Right cardiac atrium (tissue), 5 donors: ENCODE results near the gene CADM2. TPM values are rescaled to one million over a fixed set of nuclear protein-coding genes. Genes with fewer than 3 reads are reported as not detected.
A peak's percentile ranks its signal among the peaks of the same experiment; 100 is the strongest.

Experiments
- ATAC-seq, 2 donors: fragments of 200-7000 bp; cut with Tn5 transposase; one replicate each; pipeline versions ENCODE4 v1.8.0 to v1.9.1; 2020; ENCODE audit warnings: moderate library complexity in 2 of 2, mild to moderate bottlenecking in 1 of 2
- DNase-seq, 3 donors: peaks; one replicate each; pipeline ENCODE4 v3.0.0-alpha.2; 2020
- H3K27ac ChIP-seq: one replicate; pipeline ENCODE4 v1.5.1; 2013; ENCODE audit warnings: mild to moderate bottlenecking, low read length, control low read depth, moderate library complexity
- H3K27me3 ChIP-seq: one replicate; pipeline ENCODE4 v1.6.1; 2013; ENCODE audit not compliant: control insufficient read depth, insufficient read depth
- H3K4me1 ChIP-seq: one replicate; pipeline ENCODE4 v1.6.1; 2013; ENCODE audit warnings: low read length; ENCODE audit not compliant: control insufficient read depth, insufficient read depth
- H3K4me3 ChIP-seq: one replicate; pipeline ENCODE4 v1.5.1; 2013; ENCODE audit warnings: low read length, control low read depth
- H3K9me3 ChIP-seq: one replicate; pipeline ENCODE4 v1.6.1; 2013; ENCODE audit warnings: low read length; ENCODE audit not compliant: control insufficient read depth
- WGBS: extraction: QIAGEN DNeasy Blood & Tissue Kit; methylation state at CpG from one replicate; pipeline ENCODE4 v1.1.7; 2013; 5-methylcytosine and 5-hydroxymethylcytosine counted together
- intact Hi-C, 4 donors: fragments of 100-400 bp; cut with DNase I; formaldehyde crosslinking; loops; one replicate each; pipeline versions ENCODE4 v1.11.0 to v1.14.0; 2022 to 2023
- polyA plus RNA-seq: library from polyadenylated mRNA; stranded (reverse); fragments of 200-250 nt; gene quantifications from one replicate; pipeline ENCODE4 v1.2.3, GENCODE V29; 2013
- total RNA-seq, 4 donors: library from RNA; stranded (reverse); fragmentation: NEBNext Ultra II Directional; extraction: Animal tissue kit (Norgen Biotek cat#: 25700); gene quantifications; one replicate each; pipeline ENCODE4 v1.2.1, GENCODE V29; 2021
- donor health status: healthy with polysubstance abuse.
- donor health status: DM: no; HTN: yes; CAD: no.
- donor health status: DM: no; HTN: no; CAD: no.
- donor health status: DM: no; HTN: yes; CAD: no; lungs with severe emphysema.
- donor health status: DM: yes; HTN: yes; CAD: no.

CADM2 gene
- total and polyA plus RNA-seq, 5 donors = 4.3 to 17.8 (median 15.3) TPM

DNA sequence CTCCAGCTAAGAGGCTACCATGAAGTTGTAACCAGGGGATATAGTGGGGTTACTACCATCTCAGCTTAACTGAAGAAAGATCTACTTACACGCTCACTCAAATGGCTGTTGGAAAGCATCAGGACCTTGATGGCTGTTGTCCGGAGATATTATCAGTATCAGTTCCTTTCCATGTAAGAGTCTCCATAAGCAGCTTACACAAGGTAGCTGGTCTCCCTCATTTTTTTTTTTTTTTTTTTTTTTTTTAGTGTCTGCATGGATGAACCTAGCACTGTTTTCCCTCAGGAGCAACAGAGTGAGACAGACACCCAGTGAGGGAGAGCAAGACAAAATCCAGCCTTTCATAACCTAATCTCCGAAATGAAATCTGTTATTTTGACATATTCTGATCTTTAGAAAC lies 230.9 kb downstream of the CADM2 start:
- intact Hi-C loops = no loop called here
- Histone ChIP-seq H3K27ac (no peak overlapping the region), H3K4me3 (no peak overlapping the region), H3K27me3 (no peaks in the 10 kb centered on the region), H3K9me3 (no peaks in the 10 kb centered on the region), H3K4me1 (no peaks in the 10 kb centered on the region)
- 87% methylated on average over 3 of the region's 3 CpGs for whole genome bisulfite sequencing
- DNase-seq (no peak), ATAC-seq (no peak)

GRCh38 chr3:85193565-85193964 lies 234.8 kb downstream of the CADM2 start:
- H3K27ac ChIP-seq = no peak overlapping the region
- H3K4me3 ChIP-seq = no peak overlapping the region
- intact Hi-C loops = no loop called here
- no peaks in the 10 kb centered on the region for H3K9me3 ChIP-seq
- no peak for ATAC-seq
- no peak for DNase-seq
- 85% methylated on average over 2 of the region's 2 CpGs for WGBS
- H3K27me3 ChIP-seq = no peaks in the 10 kb centered on the region
- no peaks in the 10 kb centered on the region for H3K4me1 ChIP-seq

- DNase-seq = no peak
- Histone ChIP-seq H3K27ac (no peak overlapping the region), H3K4me3 (no peak overlapping the region), H3K4me1 (no peaks in the 10 kb centered on the region), H3K9me3 (no peaks in the 10 kb centered on the region), H3K27me3 (no peaks in the 10 kb centered on the region)
- ATAC-seq = no peak
- 26% methylated on average over 1 of the region's 1 CpG for WGBS
- intact Hi-C loops = no loop called here
These were observed 249.9 kb downstream of the CADM2 start for GRCh38 chr3:85208650-85209049.

- H3K27me3 ChIP-seq = no peaks in the 10 kb centered on the region
- no peak for DNase-seq
- no peak for ATAC-seq
- WGBS = 84% methylated on average over 2 of the region's 2 CpGs
- no peak overlapping the region for H3K4me3 ChIP-seq
- no peak overlapping the region for H3K27ac ChIP-seq
- no peaks in the 10 kb centered on the region for H3K4me1 ChIP-seq
- H3K9me3 ChIP-seq = no peaks in the 10 kb centered on the region
- intact Hi-C loops = no loop called here
These were observed 251.8 kb downstream of the CADM2 start for GRCh38 chr3:85210540-85210939.

GRCh38 chr3:85228966-85229365 lies 270.2 kb downstream of the CADM2 start:
- no peak overlapping the region for H3K27ac ChIP-seq
- WGBS = 72% methylated on average over 6 of the region's 6 CpGs
- intact Hi-C loops = no loop called here
- no peaks in the 10 kb centered on the region for H3K9me3 ChIP-seq
- DNase-seq = peak in 1 of 3 donors; percentile 6
- no peaks in the 10 kb centered on the region for H3K4me1 ChIP-seq
- no peak overlapping the region for H3K4me3 ChIP-seq
- no peaks in the 10 kb centered on the region for H3K27me3 ChIP-seq
- ATAC-seq = no peak

GRCh38 chr3:85244091-85244490 lies 285.3 kb downstream of the CADM2 start:
- DNase-seq = no peak
- intact Hi-C loops = no loop called here
- Histone ChIP-seq H3K4me3 (no peak overlapping the region), H3K27ac (no peak overlapping the region), H3K9me3 (no peaks in the 10 kb centered on the region), H3K4me1 (no peaks in the 10 kb centered on the region), H3K27me3 (no peaks in the 10 kb centered on the region)
- WGBS = 77% methylated on average over 4 of the region's 4 CpGs
- ATAC-seq = no peak

GRCh38 chr3:85244519-85244918 lies 285.7 kb downstream of the CADM2 start:
- H3K4me1 ChIP-seq = no peaks in the 10 kb centered on the region
- no peak overlapping the region for H3K4me3 ChIP-seq
- no peak overlapping the region for H3K27ac ChIP-seq
- 77% methylated on average over 2 of the region's 2 CpGs for WGBS
- H3K27me3 ChIP-seq = no peaks in the 10 kb centered on the region
- intact Hi-C loops = no loop called here
- no peaks in the 10 kb centered on the region for H3K9me3 ChIP-seq
- ATAC-seq = no peak
- no peak for DNase-seq

DNA sequence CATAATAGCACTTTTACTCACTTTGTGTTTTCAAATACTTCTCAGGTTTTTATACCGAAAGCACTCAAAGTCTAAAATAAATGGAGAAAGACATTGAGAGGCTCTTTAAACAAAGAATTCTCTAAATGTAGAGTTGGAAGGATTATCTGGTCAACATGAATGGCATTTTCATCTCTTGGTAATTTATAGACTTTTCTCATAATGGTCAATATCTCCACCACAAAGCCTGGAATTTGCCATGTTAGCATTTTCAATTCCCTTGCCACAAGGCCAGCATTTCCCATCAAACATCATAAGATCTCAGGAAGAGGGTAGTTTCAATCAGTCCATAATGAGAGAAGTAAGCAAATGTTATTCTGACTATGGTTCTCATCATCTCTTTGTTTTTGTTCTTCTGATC lies 293.0 kb downstream of the CADM2 start:
- H3K27me3 ChIP-seq = no peaks in the 10 kb centered on the region
- ATAC-seq (no peak), DNase-seq (no peak)
- H3K4me3 ChIP-seq = no peak overlapping the region
- H3K9me3 ChIP-seq = no peaks in the 10 kb centered on the region
- H3K4me1 ChIP-seq = no peaks in the 10 kb centered on the region
- H3K27ac ChIP-seq = no peak overlapping the region
- 95% methylated on average over 1 of the region's 1 CpG for WGBS
- intact Hi-C loops = no loop called here

GRCh38 chr3:85252686-85253085 lies 293.9 kb downstream of the CADM2 start:
- WGBS = 33% methylated on average over 1 of the region's 1 CpG
- DNase-seq = no peak

DNA sequence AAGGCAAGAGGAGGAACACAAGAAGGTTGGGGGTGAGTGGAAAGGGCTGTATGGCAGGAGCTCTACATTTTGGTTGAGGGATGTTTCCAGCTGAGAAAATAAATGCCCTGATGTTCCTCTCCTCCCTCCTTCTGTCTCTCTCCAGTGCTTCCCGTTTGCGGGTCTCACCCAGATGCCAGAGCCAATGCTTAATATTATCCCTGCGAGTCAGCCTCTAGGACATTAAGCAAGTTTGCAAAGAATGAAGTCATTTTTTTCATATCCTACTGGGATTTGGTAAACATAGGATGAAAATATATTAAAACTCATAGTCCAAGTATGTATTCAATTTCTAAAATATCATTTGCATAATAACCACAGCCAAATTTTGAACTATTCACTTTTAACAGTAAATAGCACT lies 295.9 kb downstream of the CADM2 start:
- Histone ChIP-seq H3K4me1 (no peaks in the 10 kb centered on the region), H3K27ac (no peak overlapping the region), H3K27me3 (no peaks in the 10 kb centered on the region), H3K9me3 (no peaks in the 10 kb centered on the region), H3K4me3 (no peak overlapping the region)
- intact Hi-C loops = no loop called here
- WGBS = 64% methylated on average over 3 of the region's 3 CpGs
- no peak for ATAC-seq
- no peak for DNase-seq

More at GRCh38 chr3:85252686-85253085, 293.9 kb downstream of the CADM2 start:
- Histone ChIP-seq H3K27me3 (no peaks in the 10 kb centered on the region), H3K27ac (no peak overlapping the region), H3K4me1 (no peaks in the 10 kb centered on the region), H3K9me3 (no peaks in the 10 kb centered on the region), H3K4me3 (no peak overlapping the region)
- intact Hi-C loops = no loop called here
- no peak for ATAC-seq

DNA sequence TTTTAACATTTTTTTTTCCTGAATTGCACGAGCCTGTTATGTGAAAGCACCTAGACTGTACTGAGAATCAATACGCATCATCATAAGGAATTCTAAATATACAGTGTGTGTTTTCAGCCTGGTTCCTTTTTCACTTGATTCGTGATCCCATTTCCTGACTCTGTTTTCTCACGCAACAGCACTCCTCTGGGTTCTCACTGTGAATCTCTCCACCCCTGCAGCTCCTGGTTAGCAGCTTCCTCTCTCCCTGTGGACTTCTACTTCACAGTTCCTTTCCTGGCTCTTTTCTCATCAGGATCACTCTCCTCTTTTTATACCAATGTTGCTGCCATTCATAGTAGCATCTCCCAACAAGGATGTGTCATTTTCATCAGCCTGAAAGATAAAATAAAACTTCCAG lies 297.2 kb downstream of the CADM2 start:
- no peak for ATAC-seq
- no peaks in the 10 kb centered on the region for H3K4me1 ChIP-seq
- intact Hi-C loops = no loop called here
- WGBS = 47% methylated on average over 4 of the region's 4 CpGs
- no peak overlapping the region for H3K27ac ChIP-seq
- DNase-seq = no peak
- no peaks in the 10 kb centered on the region for H3K27me3 ChIP-seq
- no peak overlapping the region for H3K4me3 ChIP-seq
- H3K9me3 ChIP-seq = no peaks in the 10 kb centered on the region

DNA sequence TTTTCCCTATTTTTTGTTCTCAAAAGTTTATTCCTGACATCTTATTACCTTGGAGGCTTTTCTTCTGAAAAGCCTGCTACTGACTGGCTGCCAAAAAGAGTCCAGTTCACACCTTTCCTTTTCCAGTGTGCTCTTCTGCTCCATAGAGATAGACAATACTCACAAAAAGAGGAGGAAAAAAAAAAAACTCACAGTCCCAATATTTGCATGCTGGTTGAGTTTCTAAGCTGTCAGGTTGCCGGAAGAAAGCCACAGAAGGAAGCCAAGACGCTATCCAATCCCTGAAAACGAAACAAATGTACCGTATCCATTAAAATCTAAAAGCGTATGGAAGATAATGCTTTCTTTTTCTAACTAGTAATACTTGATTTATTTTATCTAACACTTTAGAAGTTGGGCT lies 299.5 kb downstream of the CADM2 start:
- Histone ChIP-seq H3K4me1 (no peaks in the 10 kb centered on the region), H3K9me3 (no peaks in the 10 kb centered on the region), H3K27me3 (no peaks in the 10 kb centered on the region), H3K4me3 (no peak overlapping the region), H3K27ac (no peak overlapping the region)
- DNase-seq (no peak), ATAC-seq (no peak)
- intact Hi-C loops = no loop called here
- 82% methylated on average over 5 of the region's 5 CpGs for WGBS
